Neutrophil (primary cell): ENCODE results near the gene JAM3.

Experiments used
- H3K27ac ChIP-seq: fragments of 200-600 bp; sonication (generic); 2 replicates; pipeline ENCODE4 v1.5.1; 2016; ENCODE audit warnings: mild to moderate bottlenecking, moderate library complexity
- H3K27me3 ChIP-seq: fragments of 200-600 bp; sonication (generic); 2 replicates; pipeline ENCODE4 v1.6.0; 2016; ENCODE audit warnings: mild to moderate bottlenecking
- H3K36me3 ChIP-seq: fragments of 200-600 bp; sonication (generic); 2 replicates; pipeline ENCODE4 v1.5.1; 2017
- H3K4me1 ChIP-seq, 2 experiments: fragments of 200-600 bp in 1 of 2; sonication (generic) in 1 of 2; 1 replicate in 1 of 2; 2 replicates in 1 of 2; pipeline versions ENCODE4 v1.5.1 to v1.6.1; 2013 to 2016; ENCODE audit warnings: low read depth in 1 of 2, low read length in 1 of 2, mild to moderate bottlenecking in 1 of 2, moderate library complexity in 1 of 2; ENCODE audit not compliant: control insufficient read depth in 1 of 2, insufficient read depth in 1 of 2
- H3K4me3 ChIP-seq, 2 experiments: fragments of 200-600 bp in 1 of 2; sonication (generic) in 1 of 2; 1 replicate in 1 of 2; 2 replicates in 1 of 2; pipeline ENCODE4 v1.5.1; 2013 to 2016; ENCODE audit warnings: low read depth in 1 of 2, low read length in 1 of 2, mild to moderate bottlenecking in 1 of 2, moderate library complexity in 1 of 2
- H3K9me3 ChIP-seq: fragments of 200-600 bp; sonication (generic); 2 replicates; pipeline ENCODE4 v1.5.1; 2016
- CTCF ChIP-seq: fragments of 200-600 bp; sonication (generic); IDR thresholded peaks from 2 replicates; pipeline ENCODE4 v1.5.1; 2016; ENCODE audit warnings: antibody characterized with exemption

The JAM3 gene

GRCh38 chr11:134155456-134155855 is 86.6 kb downstream of the JAM3 start:
- Histone ChIP-seq H3K27ac (no peak overlapping the region), H3K9me3 (no peaks in the 10 kb centered on the region), H3K4me1 (no peaks in the 10 kb centered on the region), H3K36me3 (peaks cover 96% of the 10 kb centered on the region), H3K27me3 (no peaks in the 10 kb centered on the region), H3K4me3 (no peak overlapping the region)
- no peak for TF ChIP-seq CTCF

- no peak for TF ChIP-seq CTCF
- no peaks in the 10 kb centered on the region for H3K4me1 ChIP-seq
- no peak overlapping the region for H3K27ac ChIP-seq
- H3K9me3 ChIP-seq, result no peaks in the 10 kb centered on the region
- no peak overlapping the region for H3K4me3 ChIP-seq
- no peaks in the 10 kb centered on the region for H3K27me3 ChIP-seq
- peaks cover 97% of the 10 kb centered on the region for H3K36me3 ChIP-seq
Measured at GRCh38 chr11:134155946-134156865, 87.3 kb downstream of the JAM3 start.

- peaks cover 96% of the 10 kb centered on the region for H3K36me3 ChIP-seq
- TF ChIP-seq CTCF, result no peak
- H3K27me3 ChIP-seq, result no peaks in the 10 kb centered on the region
- H3K4me1 ChIP-seq, result no peaks in the 10 kb centered on the region
- no peak overlapping the region for H3K27ac ChIP-seq
- H3K9me3 ChIP-seq, result no peaks in the 10 kb centered on the region
- H3K4me3 ChIP-seq, result no peak overlapping the region
Measured at GRCh38 chr11:134157451-134157850, 88.6 kb downstream of the JAM3 start.

GRCh38 chr11:134158023-134158422 is 89.2 kb downstream of the JAM3 start:
- no peaks in the 10 kb centered on the region for H3K9me3 ChIP-seq
- TF ChIP-seq CTCF, result no peak
- H3K27me3 ChIP-seq, result no peaks in the 10 kb centered on the region
- peaks cover 95% of the 10 kb centered on the region for H3K36me3 ChIP-seq
- H3K4me1 ChIP-seq, result no peaks in the 10 kb centered on the region
- no peak overlapping the region for H3K27ac ChIP-seq
- H3K4me3 ChIP-seq, result no peak overlapping the region

- Histone ChIP-seq H3K4me1 (no peaks in the 10 kb centered on the region), H3K27me3 (no peaks in the 10 kb centered on the region), H3K9me3 (no peaks in the 10 kb centered on the region), H3K4me3 (no peak overlapping the region), H3K36me3 (peaks cover 87% of the 10 kb centered on the region), H3K27ac (no peak overlapping the region)
- TF ChIP-seq CTCF, result no peak
Measured at GRCh38 chr11:134159652-134160051, 90.8 kb downstream of the JAM3 start.
